ENCODE measurements around the gene NTN4.
"Not testable (repeated sequence)": the region's sequence is repeated elsewhere in the genome, so short reads cannot be mapped to it uniquely, and the experiment has no call there.

NTN4 gene

DNA sequence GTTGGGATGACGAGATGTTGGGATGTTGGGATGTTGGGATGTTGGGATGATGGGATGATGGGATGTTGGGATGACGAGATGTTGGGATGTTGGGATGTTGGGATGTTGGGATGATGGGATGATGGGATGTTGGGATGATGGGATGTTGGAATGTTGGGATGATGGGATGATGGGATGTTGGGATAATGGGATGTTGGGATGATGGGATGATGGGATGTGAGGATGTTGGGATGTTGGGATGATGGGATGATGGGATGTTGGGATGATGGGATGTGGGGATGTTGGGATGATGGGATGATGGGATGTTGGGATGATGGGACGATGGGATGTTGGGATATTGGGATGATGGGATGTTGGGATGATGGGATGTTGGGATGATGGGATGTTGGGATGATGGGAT lies 135.9 kb downstream of the NTN4 start:
- not testable (repeated sequence) for DNase-seq (ENCODE audit: low read depth)

DNA sequence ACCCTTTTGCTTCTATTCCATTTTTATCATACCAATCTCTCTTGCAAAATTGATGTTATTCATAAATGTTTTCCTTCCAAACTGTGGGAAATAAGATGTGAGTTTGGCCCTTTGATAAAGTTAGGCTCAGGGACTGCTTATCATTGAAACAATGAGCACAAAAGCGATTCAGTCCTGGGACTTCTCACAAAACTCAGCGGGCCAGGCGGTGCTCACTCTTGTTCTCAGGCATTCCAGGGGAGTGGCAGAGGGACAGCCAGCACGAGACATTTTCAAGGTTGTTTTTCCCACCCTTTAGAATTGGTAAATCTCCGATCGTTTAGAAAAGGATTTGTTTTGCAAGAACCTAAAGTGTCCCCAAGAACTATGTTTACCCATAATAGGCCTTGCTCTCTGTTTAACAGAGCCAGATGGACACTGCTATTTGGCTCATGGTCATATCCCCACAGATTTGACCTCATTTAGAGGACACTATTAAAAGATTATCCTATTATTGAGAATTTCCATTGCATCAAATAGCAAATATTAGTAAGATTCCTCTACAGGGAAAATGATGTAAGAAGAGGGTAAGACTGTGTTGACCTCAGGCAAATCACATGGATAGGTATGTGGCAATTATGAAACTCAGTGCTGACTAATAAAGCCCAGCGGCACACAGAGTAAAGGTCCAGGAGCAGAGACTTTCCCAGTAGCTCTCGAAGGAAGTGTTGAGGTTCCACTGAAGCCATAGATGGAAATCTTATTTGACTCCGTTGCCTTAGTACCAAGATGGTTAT lies 136.6 kb downstream of the NTN4 start:
- DNase-seq (ENCODE audit: low read depth), result peak; percentile 83

DNA sequence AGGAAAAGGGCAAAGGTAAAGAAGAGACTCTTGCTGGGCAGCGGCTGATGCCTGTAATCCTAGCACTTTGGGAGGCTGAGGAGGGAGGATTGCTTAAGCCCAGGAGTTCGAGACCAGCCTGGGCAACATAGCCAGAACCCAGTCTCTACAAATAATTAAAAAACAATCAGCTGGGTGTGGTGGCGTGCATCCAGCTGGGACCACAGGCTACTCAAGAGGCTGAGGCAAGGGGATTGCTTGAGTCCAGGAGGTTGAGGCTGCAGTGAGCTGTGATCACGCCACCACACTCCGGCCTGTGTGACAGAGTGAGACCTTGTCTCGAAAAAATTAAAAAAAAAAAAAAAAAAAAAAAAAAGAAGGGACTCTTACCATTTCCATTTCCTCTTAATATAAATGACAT lies 138.9 kb downstream of the NTN4 start:
- DNase-seq (ENCODE audit: low read depth), result no peak

DNA sequence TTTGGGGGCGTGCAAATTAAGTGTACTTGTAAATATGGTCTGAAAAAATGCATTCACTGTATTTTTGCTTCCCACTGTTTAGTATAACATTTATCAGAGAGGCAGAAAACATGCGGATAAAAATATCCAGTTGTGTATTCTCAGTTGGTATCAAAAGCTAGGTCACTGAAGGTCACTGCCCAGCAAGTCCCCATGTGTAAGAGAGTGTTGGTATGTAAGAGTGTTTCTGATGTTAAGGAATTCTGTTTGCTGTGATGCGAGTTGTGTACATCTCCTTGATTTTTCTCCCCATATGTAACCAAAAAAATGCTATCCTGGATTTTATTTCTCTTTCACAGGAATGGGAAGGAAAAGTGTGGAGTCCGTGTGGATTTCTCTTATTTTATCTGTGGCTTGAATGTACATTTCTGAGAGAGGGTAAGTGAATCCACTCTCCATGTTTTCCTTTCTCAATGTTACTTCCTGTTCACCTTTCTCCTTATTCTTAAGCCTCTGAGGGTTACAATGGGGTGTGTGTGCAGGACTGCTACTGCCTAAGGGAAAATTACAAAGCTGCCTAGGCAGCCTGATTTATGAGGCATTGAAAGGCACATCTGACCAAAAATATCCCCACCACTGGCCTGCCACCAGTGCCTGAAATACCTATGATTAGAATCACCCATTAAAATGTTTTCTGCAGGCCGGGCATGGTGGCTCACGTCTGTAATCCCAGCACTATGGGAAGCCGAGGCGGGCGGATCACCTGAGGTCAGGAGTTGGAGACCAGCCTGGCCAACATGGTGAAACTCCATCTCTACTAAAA lies 141.4 kb downstream of the NTN4 start:
- DNase-seq (ENCODE audit: low read depth), result peak; percentile 89

DNA sequence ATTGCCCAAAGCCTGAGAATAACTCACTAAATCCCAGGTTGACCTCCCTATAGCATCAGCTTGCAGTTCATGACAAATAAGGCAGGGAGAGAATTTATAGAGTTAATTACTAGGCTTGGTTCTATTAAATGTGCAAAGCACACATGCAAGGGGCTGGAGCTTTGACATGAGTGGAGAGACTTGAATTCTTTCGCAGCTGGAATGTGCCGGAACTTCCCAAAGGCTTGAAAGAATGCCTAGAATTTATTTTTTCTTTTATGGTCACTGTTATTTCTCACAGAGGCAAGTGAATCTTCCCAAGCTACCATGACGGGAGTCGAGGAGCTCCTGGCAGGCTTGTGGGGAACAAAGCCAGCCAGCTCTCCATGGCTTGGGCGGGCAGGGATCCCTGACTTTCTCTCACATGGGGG lies 143.8 kb downstream of the NTN4 start:
- DNase-seq (ENCODE audit: low read depth), result peak; percentile 98

DNA sequence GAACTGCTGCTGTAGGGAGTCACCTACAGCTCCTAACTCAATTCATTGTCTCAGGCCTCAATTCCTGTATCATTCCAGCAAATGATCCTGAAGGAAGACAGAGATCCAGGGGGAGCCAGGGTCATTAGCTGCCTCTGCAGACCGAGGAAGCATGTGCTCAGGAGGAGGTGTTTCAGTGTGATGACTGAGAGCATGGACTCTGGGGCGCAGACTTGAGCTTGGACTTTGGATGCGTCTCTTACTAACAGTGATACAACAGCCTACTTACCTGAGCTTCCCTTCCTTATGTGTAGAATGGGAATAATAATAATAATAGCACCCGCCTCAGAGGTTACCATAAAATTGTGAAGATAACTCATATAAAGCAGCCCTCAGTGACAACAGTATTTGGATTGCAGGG lies 147.3 kb downstream of the NTN4 start:
- DNase-seq (ENCODE audit: low read depth), result no peak

DNA sequence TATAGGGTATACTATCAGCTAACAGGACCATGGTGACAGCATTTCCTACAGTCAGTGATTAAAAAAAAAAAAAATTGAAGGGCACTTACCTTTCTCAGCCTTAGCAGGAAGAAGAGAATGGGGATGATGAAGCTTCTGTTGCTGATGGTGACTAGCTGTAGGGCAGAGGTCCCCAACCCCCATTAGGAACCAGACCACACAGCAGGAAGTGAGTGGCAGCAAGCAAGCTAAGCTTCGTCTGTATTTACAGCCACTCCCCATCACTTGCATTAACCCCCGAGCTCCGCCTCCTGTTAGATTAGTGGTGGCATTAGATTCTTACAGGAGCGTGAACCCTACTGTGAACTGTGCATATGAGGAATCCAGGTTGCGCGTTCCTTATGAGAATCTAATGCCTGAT lies 148.0 kb downstream of the NTN4 start:
- DNase-seq (ENCODE audit: low read depth), result no peak

DNA sequence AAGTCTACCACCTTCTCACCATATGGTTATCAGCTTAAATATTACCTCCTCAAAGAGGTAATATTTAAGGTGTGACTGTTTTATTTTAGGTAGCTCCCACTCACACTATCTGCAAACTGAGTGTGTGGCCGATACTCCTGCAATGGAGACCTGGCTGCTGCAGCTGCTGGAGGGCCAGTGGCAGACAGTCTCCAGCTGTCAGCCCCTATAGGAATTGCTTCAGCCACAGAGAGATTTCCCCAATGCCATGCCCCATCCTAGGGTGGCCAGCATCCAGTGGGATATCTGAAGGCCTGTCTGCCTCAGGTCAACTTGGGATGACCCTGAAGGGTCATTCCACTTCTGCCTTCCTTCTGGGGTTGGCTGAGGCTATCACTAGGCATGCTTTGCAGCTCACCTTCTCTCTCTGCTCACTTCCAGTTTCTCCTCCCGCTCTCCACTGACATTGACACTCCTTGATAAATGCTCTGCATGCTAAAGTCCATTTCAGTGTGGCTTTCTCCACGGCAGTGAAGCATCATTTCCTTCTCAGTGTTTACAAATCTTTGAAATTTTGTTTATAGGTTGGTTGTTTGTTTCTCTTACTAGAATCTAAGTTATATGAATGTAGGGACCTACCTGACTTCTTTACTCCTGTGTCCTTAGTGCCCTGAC lies 149.1 kb downstream of the NTN4 start:
- no peak for DNase-seq (ENCODE audit: low read depth)

DNA sequence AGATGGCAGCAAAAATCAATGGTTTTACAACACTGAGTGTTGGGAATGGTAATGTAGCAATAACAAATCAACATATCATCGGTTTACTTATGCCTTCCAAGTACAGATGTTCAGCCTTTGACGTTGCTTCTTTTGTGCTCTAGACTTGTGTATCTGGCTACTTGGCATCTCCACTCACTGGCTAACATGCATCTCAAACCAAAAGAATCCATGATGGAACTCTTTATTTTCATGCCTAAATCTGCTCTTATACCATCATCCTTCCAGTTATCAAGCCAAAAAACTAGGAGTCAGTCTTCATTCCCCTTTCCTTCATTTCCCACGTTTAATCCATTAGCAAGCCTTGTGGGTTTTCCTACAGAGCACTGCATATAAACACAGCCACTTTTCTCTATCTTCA lies 150.0 kb downstream of the NTN4 start:
- DNase-seq (ENCODE audit: low read depth), result no peak

DNA sequence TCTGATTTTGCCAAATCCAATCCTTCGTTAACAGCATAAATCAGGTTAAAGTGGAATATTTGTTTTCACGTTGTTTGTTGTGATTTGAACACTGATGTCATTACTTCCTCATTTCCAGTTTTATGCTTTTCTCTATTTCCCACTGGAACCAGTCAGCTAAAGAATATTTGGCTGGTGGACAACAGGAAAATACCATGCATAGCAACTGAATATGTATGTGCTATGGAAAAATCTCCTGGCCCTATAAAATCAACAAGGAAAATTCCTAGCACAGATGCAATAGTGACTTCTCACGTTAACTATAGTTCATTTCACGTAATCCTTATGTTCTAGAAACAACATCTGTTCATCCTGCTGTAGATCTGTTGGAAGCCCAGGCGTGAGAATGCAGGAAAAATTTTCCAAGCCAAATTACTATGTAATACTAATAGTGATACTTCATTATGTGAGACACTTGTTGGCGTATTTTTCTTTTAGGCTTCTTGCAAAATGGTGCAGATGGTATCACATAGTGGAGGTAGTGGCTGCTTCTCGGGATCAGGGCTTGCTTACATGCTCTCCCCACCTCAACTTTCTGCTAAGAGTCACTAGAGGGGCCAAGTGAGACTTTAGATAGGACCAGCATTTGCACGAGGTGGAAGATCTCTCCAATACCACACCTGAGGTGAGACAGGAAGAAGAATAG lies 153.0 kb downstream of the NTN4 start:
- peak; percentile 96 for DNase-seq (ENCODE audit: low read depth)

DNA sequence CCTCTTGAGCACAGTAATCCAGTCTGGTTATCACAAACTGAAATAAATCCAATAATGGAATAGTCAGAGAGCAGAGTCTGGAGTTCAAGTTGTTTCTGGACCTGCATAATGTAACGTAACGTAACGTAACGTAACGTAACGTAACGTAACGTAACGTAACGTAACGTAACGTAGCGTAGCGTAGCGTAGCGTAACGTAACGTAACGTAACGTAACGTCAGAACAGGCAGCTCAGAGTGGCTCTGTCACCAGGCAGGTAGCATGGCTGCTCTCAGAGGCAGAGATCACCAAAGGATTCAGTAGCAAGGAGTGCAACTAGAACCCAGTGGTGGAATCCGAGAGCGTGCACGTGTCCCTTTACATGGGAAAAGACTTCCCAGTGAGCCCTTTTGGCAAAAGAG lies 153.6 kb downstream of the NTN4 start:
- no peak for DNase-seq (ENCODE audit: low read depth)

DNA sequence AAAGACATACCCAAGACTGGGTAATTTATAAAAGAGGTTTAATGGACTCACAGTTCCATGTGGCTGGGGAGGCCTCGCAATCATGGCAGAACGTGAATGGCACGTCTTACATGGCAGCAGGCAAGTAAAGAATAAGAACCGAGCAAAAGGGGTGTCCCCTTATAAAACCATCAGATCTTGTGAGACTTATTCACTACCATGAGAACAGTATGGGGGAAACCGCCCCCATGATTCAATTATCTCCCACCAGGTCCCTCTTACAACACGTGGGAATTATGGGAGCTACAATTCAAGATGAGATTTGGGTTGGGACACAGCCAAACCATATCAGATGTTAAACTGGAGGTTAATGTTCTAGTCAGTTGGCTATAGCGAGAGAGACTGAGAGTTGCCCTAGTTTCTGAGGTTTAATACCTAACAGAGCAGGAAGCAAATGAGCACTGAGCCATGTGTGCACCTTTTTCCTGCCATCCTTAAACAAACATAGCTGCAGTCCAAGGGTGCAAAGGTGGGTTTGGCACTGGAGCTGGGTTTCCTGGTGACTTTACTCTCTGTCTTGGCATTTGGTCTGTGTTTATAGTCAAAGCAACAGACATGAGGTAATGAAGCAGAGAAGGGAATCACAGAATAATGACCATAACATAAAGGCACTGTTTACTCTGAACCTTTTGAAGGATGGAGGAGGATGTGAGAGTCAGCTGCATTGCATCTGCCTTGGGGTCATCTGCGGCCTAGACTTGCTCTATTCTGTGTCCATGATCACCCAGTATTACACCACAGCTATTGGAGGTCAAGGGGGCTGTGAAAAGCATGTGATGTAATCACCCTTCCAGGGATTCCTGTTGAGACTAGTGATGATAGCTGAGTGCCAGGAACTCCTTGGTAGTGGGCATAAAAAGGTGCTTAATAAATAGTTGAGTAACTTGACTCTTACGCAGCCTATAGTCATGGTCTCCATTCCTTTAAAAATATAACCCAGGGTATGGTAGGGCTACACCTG lies 155.6 kb downstream of the NTN4 start:
- DNase-seq (ENCODE audit: low read depth), result no peak

DNA sequence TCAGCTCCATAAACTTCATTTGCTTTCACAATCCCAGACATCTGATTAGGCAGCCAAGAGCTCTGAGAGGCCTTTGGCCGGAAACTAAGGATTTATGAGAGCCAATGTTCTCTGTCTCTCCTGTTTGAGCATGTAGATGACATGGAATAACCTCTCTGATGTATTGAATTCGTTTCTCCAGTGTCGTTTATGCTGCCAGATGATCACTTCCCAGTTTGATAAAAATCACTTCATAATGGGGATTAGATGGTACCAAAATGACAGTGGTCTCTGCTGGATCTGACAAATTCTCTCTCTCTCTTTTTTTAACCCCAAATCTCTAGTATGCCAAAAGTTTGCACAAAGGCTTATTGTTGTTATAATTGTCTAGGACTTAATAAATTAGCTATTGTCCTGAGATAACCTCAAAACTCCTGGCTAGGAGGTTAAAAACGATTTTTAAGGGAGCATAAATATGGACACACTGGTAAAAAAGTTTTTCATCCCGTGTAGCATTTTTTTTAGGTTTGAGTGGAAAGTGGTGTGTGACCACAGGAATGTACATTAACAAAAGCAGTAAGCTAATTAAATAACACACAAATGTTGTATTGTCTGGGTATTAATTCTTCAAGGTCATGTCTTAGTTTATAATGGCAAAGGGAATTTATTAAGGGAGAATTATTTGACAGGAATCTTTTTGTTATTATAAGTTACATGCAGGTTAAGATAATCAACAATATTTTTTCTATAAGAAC lies 156.7 kb downstream of the NTN4 start:
- peak; percentile 55 for DNase-seq (ENCODE audit: low read depth)

DNA sequence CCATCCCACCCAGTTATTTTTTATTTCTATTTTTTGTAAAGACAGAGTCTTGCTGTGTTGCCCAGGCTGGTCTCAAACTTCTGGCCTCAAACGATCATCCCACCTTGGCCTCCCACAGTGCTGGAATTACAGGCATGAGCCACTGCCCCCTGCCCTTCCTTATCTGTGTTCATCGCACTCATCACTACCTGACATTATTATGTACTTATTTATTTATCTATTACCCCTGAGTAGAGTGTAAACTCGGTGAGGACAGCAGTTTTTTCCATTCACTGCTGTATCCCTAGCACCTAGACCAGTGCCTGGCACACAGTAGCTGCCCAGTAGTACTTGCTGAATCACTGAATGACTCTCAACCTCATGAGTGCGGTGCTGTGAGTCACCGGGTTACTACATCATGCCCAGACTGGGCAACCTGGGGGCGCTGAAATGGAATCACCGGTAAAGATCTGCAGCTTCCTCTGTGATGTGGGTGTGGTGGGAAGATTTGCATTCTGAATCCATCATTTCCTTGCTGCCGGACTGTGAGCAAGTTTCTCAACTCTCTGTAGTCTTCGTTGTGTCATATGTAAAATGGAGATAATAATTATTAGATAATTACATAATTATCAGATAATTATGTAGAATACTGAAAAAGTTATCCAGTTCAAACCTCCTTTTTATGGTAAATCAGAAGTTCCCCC lies 157.4 kb downstream of the NTN4 start:
- peak; percentile 72 for DNase-seq (ENCODE audit: low read depth)

DNA sequence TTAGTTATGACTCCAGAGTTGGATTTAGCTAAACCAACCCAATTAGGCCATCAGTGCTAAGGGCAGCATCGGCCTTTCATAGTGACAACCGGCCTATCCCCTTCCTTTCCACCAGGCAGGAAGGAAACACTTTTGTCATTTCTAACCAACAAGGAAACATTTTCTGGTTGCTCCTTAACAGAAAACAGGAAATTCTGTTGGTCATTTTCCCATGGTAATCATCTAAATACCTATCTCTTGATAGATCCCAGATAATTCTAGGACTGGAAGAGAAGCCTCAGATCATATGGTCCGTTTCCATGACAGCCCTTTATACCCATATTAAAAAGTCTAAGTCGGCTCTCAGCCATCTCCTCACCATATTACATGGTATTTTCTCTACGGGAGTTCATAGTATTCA lies 160.1 kb downstream of the NTN4 start:
- DNase-seq (ENCODE audit: low read depth), result no peak

DNA sequence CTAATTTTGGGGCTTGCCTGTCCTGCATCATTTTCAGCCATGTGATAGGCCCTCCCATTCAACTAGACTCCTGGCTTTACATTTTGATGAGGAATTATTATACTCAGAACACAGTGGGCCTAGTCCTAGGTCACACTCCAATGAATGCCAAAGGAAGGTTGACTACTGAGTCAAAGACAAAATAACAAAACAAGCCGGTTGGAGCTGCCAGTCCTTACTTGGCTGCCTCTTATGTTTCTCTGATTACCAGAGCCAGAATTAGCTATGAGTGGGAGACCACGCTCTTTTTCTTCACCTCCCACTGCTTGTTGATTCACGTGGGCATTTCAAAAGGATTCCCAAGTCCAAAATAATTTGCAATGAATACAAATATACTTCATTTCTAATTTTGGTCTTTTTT lies 161.2 kb downstream of the NTN4 start:
- no peak for DNase-seq (ENCODE audit: low read depth)

DNA sequence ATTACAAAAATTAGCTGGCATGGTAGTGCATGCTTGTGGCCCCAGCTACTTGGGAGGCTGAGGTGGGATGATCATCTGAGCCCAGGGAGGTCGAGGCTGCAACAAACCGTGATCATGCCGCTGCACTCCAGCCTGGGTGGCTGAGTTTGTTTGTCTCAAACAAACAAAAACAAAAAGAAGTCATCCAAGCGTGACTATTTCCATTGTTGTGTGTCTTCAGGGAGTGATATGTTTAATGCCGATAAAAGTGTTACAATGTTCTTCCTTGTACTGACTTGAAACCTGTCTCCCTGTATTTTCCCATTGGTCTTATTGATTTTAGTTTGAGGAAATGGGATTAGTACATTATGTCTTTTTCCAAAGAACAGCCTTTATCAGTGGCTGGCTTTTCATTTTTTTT lies 163.7 kb downstream of the NTN4 start:
- no peak for DNase-seq (ENCODE audit: low read depth)

DNA sequence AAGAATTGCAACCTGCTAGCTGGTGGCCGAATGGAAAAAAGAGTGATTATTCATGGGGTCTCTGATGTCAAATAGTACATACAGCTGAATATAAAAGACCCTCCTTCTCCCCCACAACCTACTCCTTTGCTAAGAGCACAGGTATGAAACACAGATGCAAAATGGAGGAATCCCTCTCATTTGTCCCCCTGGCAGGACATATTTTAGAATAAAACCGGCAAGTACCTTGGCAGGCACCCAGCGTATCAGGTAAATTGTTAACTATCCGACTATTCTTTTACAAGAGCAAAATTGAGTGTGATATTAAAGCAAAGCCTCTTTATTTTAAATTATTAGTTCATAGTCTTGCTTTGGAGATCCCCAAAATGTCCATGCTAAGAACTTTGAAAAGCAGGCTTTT lies 165.6 kb downstream of the NTN4 start:
- DNase-seq (ENCODE audit: low read depth), result no peak

DNA sequence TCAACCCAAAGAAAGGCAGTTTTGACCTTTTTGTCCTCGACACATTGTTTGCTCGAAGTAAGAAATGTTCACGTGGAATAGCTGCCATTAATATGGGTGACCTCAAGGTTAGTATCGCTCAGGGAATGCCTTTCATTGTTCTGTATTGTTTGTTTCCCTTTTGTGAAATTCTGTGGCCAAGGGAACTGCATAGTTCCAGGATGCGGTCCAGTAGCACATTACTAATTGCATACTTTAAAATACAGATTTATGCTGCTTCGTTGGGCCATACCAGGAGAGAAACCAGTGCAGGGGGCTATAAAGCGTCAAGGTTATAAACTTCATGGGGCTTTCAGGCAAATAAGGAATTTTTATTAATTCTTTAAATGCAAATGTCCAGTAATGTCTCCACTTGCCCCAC lies 166.0 kb downstream of the NTN4 start:
- no peak for DNase-seq (ENCODE audit: low read depth)
